SK-N-MC (cell line): ENCODE measurements around the gene TRAPPC3.
A peak's percentile ranks its signal among the peaks of the same experiment; 100 is the strongest.

Experiments
- DNase-seq: peaks from one replicate; pipeline ENCODE4 v3.0.0-alpha.2; 2011; ENCODE audit warnings: low read depth, low spot score
- H3K27ac ChIP-seq: fragments of 200-600 bp; sonication (generic); 2 replicates; pipeline ENCODE4 v1.5.1; 2016; ENCODE audit warnings: mixed run types
- H3K36me3 ChIP-seq: fragments of 200-600 bp; sonication (generic); 2 replicates; pipeline ENCODE4 v1.6.1; 2017; ENCODE audit warnings: antibody characterized with exemption, low read length, mixed read lengths; ENCODE audit not compliant: insufficient read depth
- H3K4me3 ChIP-seq: fragments of 200-600 bp; sonication (generic); 2 replicates; pipeline ENCODE4 v1.5.1; 2016
- H3K9ac ChIP-seq: fragments of 200-600 bp; sonication (generic); 2 replicates; pipeline ENCODE4 v1.8.0; 2017; ENCODE audit warnings: mixed run types, mixed read lengths; ENCODE audit not compliant: insufficient read length
- H3K9me3 ChIP-seq: fragments of 200-600 bp; sonication (generic); 2 replicates; pipeline ENCODE4 v1.6.1; 2017; ENCODE audit warnings: low read depth, mild to moderate bottlenecking, antibody characterized with exemption, low read length, moderate library complexity, mixed read lengths
- EZH2 ChIP-seq: fragments of 200-600 bp; sonication (generic); IDR thresholded peaks from one replicate; pipeline ENCODE4 v1.6.1; 2017; ENCODE audit warnings: antibody characterized with exemption
- FOXP2 ChIP-seq: optimal IDR thresholded peaks from 2 replicates; pipeline ENCODE3; 2011; ENCODE audit warnings: mild to moderate bottlenecking, moderate library complexity; ENCODE audit not compliant: insufficient read depth; ENCODE audit errors: extremely low read length, control extremely low read depth
- POLR2AphosphoS5 ChIP-seq: IDR thresholded peaks from 2 replicates; pipeline ENCODE4 v1.6.1; 2012; ENCODE audit warnings: mild to moderate bottlenecking, low read depth, low read length, borderline replicate concordance

TRAPPC3 gene

GRCh38 chr1:36108314-36108713 lies 41.0 kb downstream of the TRAPPC3 start:
- TF ChIP-seq POLR2AphosphoS5, result peak; percentile 36; the same call in 1 of the 2 replicates
- no peak for TF ChIP-seq FOXP2
- H3K36me3 ChIP-seq, result no peaks in the 10 kb centered on the region
- H3K27ac ChIP-seq, result peak overlapping the region; percentile 51; the same call in 1 of the 2 replicates
- DNase-seq, result no peak
- no peaks in the 10 kb centered on the region for H3K9me3 ChIP-seq
- H3K9ac ChIP-seq, result no peak overlapping the region
- peak overlapping the region; percentile 51 for H3K4me3 ChIP-seq

- Histone ChIP-seq H3K9me3 (no peaks in the 10 kb centered on the region), H3K9ac (no peak overlapping the region), H3K36me3 (no peaks in the 10 kb centered on the region), H3K27ac (no peak overlapping the region), H3K4me3 (no peak overlapping the region)
- DNase-seq, result no peak
- TF ChIP-seq EZH2, result no peak
- no peak for TF ChIP-seq FOXP2
Measured at GRCh38 chr1:36107394-36107793, 41.9 kb downstream of the TRAPPC3 start.

GRCh38 chr1:36106269-36106668 lies 43.0 kb downstream of the TRAPPC3 start:
- DNase-seq, result no peak
- Histone ChIP-seq H3K4me3 (no peak overlapping the region), H3K9ac (no peak overlapping the region), H3K27ac (no peak overlapping the region), H3K36me3 (no peaks in the 10 kb centered on the region), H3K9me3 (no peaks in the 10 kb centered on the region)
- no peak for TF ChIP-seq FOXP2
- no peak for TF ChIP-seq POLR2AphosphoS5
- no peak for TF ChIP-seq EZH2

- Histone ChIP-seq H3K27ac (no peak overlapping the region), H3K9me3 (no peaks in the 10 kb centered on the region), H3K4me3 (no peak overlapping the region), H3K36me3 (no peaks in the 10 kb centered on the region), H3K9ac (no peak overlapping the region)
- TF ChIP-seq EZH2 (no peak), POLR2AphosphoS5 (no peak), FOXP2 (no peak)
- no peak for DNase-seq
Measured at GRCh38 chr1:36101546-36101945, 47.7 kb downstream of the TRAPPC3 start.

- no peak overlapping the region for H3K9ac ChIP-seq
- H3K9me3 ChIP-seq, result no peaks in the 10 kb centered on the region
- no peaks in the 10 kb centered on the region for H3K36me3 ChIP-seq
- no peak overlapping the region for H3K27ac ChIP-seq
- DNase-seq, result no peak
- TF ChIP-seq FOXP2, result no peak
- TF ChIP-seq EZH2, result no peak
- no peak for TF ChIP-seq POLR2AphosphoS5
- no peak overlapping the region for H3K4me3 ChIP-seq
Measured at GRCh38 chr1:36100376-36100775, 48.9 kb downstream of the TRAPPC3 start.

- DNase-seq, result peak; percentile 28
- H3K36me3 ChIP-seq, result peaks cover 3% of the 10 kb centered on the region
- TF ChIP-seq FOXP2 (no peak), POLR2AphosphoS5 (no peak), EZH2 (no peak)
- H3K9ac ChIP-seq, result no peak overlapping the region
- no peak overlapping the region for H3K27ac ChIP-seq
- H3K9me3 ChIP-seq, result no peaks in the 10 kb centered on the region
- H3K4me3 ChIP-seq, result no peak overlapping the region
Measured at GRCh38 chr1:36099681-36100341, 49.5 kb downstream of the TRAPPC3 start.

- peaks cover 13% of the 10 kb centered on the region for H3K36me3 ChIP-seq
- no peak for DNase-seq
- H3K4me3 ChIP-seq, result no peak overlapping the region
- no peaks in the 10 kb centered on the region for H3K9me3 ChIP-seq
- no peak for TF ChIP-seq EZH2
- no peak for TF ChIP-seq FOXP2
- no peak for TF ChIP-seq POLR2AphosphoS5
- H3K27ac ChIP-seq, result no peak overlapping the region
- no peak overlapping the region for H3K9ac ChIP-seq
Measured at GRCh38 chr1:36098650-36099365, 50.5 kb downstream of the TRAPPC3 start.

- DNase-seq, result no peak
- H3K4me3 ChIP-seq, result no peak overlapping the region
- no peak overlapping the region for H3K9ac ChIP-seq
- H3K27ac ChIP-seq, result no peak overlapping the region
- H3K9me3 ChIP-seq, result no peaks in the 10 kb centered on the region
- TF ChIP-seq EZH2 (no peak), POLR2AphosphoS5 (no peak)
- peaks cover 21% of the 10 kb centered on the region for H3K36me3 ChIP-seq
Measured at GRCh38 chr1:36097693-36098585, 51.3 kb downstream of the TRAPPC3 start.
